NT2/D1 (cell line): ENCODE results near the gene SENP8.
"Not testable (repeated sequence)": the region's sequence is repeated elsewhere in the genome, so short reads cannot be mapped to it uniquely, and the experiment has no call there.

Experiments
- DNase-seq: peaks from one replicate; pipeline ENCODE4 v3.0.0-alpha.2; 2011; ENCODE audit warnings: low read depth, low spot score
- H3K27me3 ChIP-seq: 2 replicates; pipeline ENCODE4 v1.6.0; 2011; ENCODE audit warnings: mild to moderate bottlenecking; ENCODE audit not compliant: insufficient read length, insufficient read depth
- H3K36me3 ChIP-seq: 2 replicates; pipeline ENCODE4 v1.6.1; 2011; ENCODE audit warnings: mild to moderate bottlenecking, low read length, mixed read lengths; ENCODE audit not compliant: insufficient read depth, insufficient read length
- H3K4me1 ChIP-seq: 2 replicates; pipeline ENCODE4 v1.5.1; 2011; ENCODE audit not compliant: insufficient read depth, insufficient read length
- H3K4me3 ChIP-seq: 2 replicates; pipeline ENCODE4 v1.5.1; 2011; ENCODE audit warnings: low read depth; ENCODE audit not compliant: insufficient read length
- H3K9ac ChIP-seq: 2 replicates; pipeline ENCODE4 v1.6.0; 2011; ENCODE audit warnings: low read depth; ENCODE audit not compliant: insufficient read length
- H3K9me3 ChIP-seq: 2 replicates; pipeline ENCODE4 v1.5.1; 2011; ENCODE audit warnings: mild to moderate bottlenecking, low read length; ENCODE audit not compliant: insufficient read depth
- SUZ12 ChIP-seq: IDR thresholded peaks from 2 replicates; pipeline ENCODE4 v1.6.1; 2011; ENCODE audit not compliant: insufficient read length, insufficient read depth; ENCODE audit errors: extremely low read depth
- YY1 ChIP-seq: IDR thresholded peaks from 2 replicates; pipeline ENCODE4 v1.6.1; 2011; ENCODE audit not compliant: insufficient read length, insufficient read depth
- ZNF274 ChIP-seq: IDR thresholded peaks from 2 replicates; pipeline ENCODE4 v1.6.1; 2011; ENCODE audit warnings: mild to moderate bottlenecking, low read depth, low read length

SENP8 gene

GRCh38 chr15:72099155-72099554, 19.0 kb upstream of the SENP8 start:
- Histone ChIP-seq H3K4me1 (peaks cover 4% of the 10 kb centered on the region), H3K36me3 (no peaks in the 10 kb centered on the region), H3K4me3 (no peak overlapping the region), H3K9me3 (0 out of 2 replicates have a peak, but pooled peaks cover 5% of the 10 kb centered on the region), H3K9ac (no peak overlapping the region), H3K27me3 (no peaks in the 10 kb centered on the region)
- TF ChIP-seq SUZ12: no peak
- DNase-seq: no peak

GRCh38 chr15:72100551-72100950, 17.7 kb upstream of the SENP8 start:
- not testable (repeated sequence) for H3K27me3 ChIP-seq, DNase-seq, H3K36me3 ChIP-seq, H3K4me3 ChIP-seq, H3K4me1 ChIP-seq, H3K9me3 ChIP-seq, H3K9ac ChIP-seq

GRCh38 chr15:72105111-72105510, 13.1 kb upstream of the SENP8 start:
- DNase-seq: no peak
- Histone ChIP-seq H3K4me3 (no peak overlapping the region), H3K9me3 (no peaks in the 10 kb centered on the region), H3K9ac (no peak overlapping the region), H3K36me3 (no peaks in the 10 kb centered on the region), H3K27me3 (no peaks in the 10 kb centered on the region), H3K4me1 (peaks cover 4% of the 10 kb centered on the region)
- no peak for TF ChIP-seq ZNF274
- TF ChIP-seq SUZ12: no peak
- no peak for TF ChIP-seq YY1

GRCh38 chr15:72106068-72106467, 12.1 kb upstream of the SENP8 start:
- no peak for DNase-seq
- H3K9me3 ChIP-seq: no peaks in the 10 kb centered on the region
- no peaks in the 10 kb centered on the region for H3K27me3 ChIP-seq
- H3K9ac ChIP-seq: no peak overlapping the region
- no peak overlapping the region for H3K4me3 ChIP-seq
- no peak for TF ChIP-seq YY1
- TF ChIP-seq SUZ12: no peak
- no peak for TF ChIP-seq ZNF274
- peaks cover 4% of the 10 kb centered on the region for H3K4me1 ChIP-seq
- H3K36me3 ChIP-seq: no peaks in the 10 kb centered on the region

- no peak for TF ChIP-seq ZNF274
- TF ChIP-seq YY1: no peak
- no peak for TF ChIP-seq SUZ12
- Histone ChIP-seq H3K4me1 (no peaks in the 10 kb centered on the region), H3K36me3 (no peaks in the 10 kb centered on the region), H3K9ac (no peak overlapping the region), H3K9me3 (no peaks in the 10 kb centered on the region), H3K27me3 (no peaks in the 10 kb centered on the region), H3K4me3 (no peak overlapping the region)
- no peak for DNase-seq
These were observed 7.8 kb upstream of the SENP8 start for GRCh38 chr15:72110355-72110754.

- no peak for DNase-seq
- TF ChIP-seq ZNF274: no peak
- TF ChIP-seq YY1: no peak
- TF ChIP-seq SUZ12: no peak
- no peak overlapping the region for H3K9ac ChIP-seq
- H3K36me3 ChIP-seq: no peaks in the 10 kb centered on the region
- no peak overlapping the region for H3K4me3 ChIP-seq
- H3K9me3 ChIP-seq: no peaks in the 10 kb centered on the region
- H3K4me1 ChIP-seq: no peaks in the 10 kb centered on the region
- no peaks in the 10 kb centered on the region for H3K27me3 ChIP-seq
These were observed 6.1 kb upstream of the SENP8 start for GRCh38 chr15:72112116-72112515.

GRCh38 chr15:72112805-72113204, 5.4 kb upstream of the SENP8 start:
- Histone ChIP-seq H3K4me3 (no peak overlapping the region), H3K36me3 (no peaks in the 10 kb centered on the region), H3K9me3 (no peaks in the 10 kb centered on the region), H3K4me1 (no peaks in the 10 kb centered on the region), H3K27me3 (no peaks in the 10 kb centered on the region), H3K9ac (no peak overlapping the region)
- DNase-seq: no peak
- no peak for TF ChIP-seq SUZ12
- no peak for TF ChIP-seq YY1

DNA sequence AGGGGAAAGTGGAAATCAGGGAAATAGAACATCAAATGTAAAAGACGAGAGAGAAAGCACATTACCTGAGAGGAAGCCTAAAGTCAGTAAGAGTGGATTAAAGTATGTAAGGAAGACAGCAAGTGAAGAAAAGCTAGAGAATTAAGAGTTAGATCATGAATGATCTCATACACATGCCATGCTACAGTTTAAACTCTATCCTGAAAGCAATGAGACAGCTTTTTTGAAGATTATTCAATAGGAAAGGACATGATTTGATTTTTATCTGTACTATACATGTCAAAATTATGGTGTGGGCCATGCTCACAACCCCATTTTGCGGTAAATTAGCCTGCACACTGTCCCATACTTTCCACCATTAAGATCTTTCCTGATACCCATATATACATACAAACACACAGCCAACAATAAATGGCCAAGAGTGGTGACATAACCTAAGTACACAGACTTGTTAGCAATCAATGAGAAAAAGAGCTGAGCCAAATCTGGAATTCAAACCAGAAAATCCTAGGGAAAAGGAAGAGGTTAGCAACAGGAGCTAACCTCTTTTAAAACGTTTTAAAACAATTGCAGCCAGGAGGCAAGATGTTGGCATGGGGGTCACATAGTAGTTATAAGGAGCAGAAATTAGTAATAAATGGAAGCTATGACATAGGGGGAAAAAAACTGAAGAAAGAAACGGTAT, 4.7 kb upstream of the SENP8 start:
- H3K36me3 ChIP-seq: no peaks in the 10 kb centered on the region
- no peaks in the 10 kb centered on the region for H3K27me3 ChIP-seq
- H3K4me3 ChIP-seq: no peak overlapping the region
- no peak overlapping the region for H3K9ac ChIP-seq
- no peak for TF ChIP-seq SUZ12
- no peak for TF ChIP-seq YY1
- TF ChIP-seq ZNF274: no peak
- H3K4me1 ChIP-seq: no peaks in the 10 kb centered on the region
- no peaks in the 10 kb centered on the region for H3K9me3 ChIP-seq
- no peak for DNase-seq
